Loucy (cell line): ENCODE measurements around the gene SYAP1.

Experiments used
- H2AFZ ChIP-seq: fragments of 200-600 bp; sonication (generic); 2 replicates; pipeline ENCODE4 v1.6.0; 2016; ENCODE audit warnings: antibody characterized with exemption, mild to moderate bottlenecking, low read length, moderate library complexity
- H3F3A ChIP-seq: fragments of 200-600 bp; 2 replicates; pipeline ENCODE4 v1.6.0; 2016; ENCODE audit warnings: antibody characterized with exemption, low read depth, mild to moderate bottlenecking
- H3K27me3 ChIP-seq: fragments of 200-600 bp; sonication (generic); 2 replicates; pipeline ENCODE4 v1.6.1; 2014; ENCODE audit warnings: low read length, mild to moderate bottlenecking; ENCODE audit not compliant: insufficient read depth, poor library complexity, severe bottlenecking
- H3K36me3 ChIP-seq: fragments of 200-600 bp; sonication (generic); 2 replicates; pipeline ENCODE4 v1.6.1; 2016; ENCODE audit warnings: low read length; ENCODE audit not compliant: insufficient read depth
- H3K4me1 ChIP-seq: fragments of 200-600 bp; sonication (generic); 2 replicates; pipeline ENCODE4 v1.5.1; 2014; ENCODE audit warnings: low read length, mild to moderate bottlenecking; ENCODE audit not compliant: insufficient read depth, poor library complexity, severe bottlenecking
- H3K4me2 ChIP-seq: fragments of 200-600 bp; sonication (generic); 2 replicates; pipeline ENCODE4 v1.6.0; 2014; ENCODE audit warnings: antibody characterized with exemption, low read length, low read depth, mild to moderate bottlenecking; ENCODE audit not compliant: poor library complexity, severe bottlenecking
- H3K4me3 ChIP-seq: fragments of 200-600 bp; sonication (generic); 2 replicates; pipeline ENCODE4 v1.5.1; 2014; ENCODE audit warnings: low read length, mild to moderate bottlenecking, mixed read lengths; ENCODE audit not compliant: poor library complexity, severe bottlenecking
- H3K79me2 ChIP-seq: fragments of 200-600 bp; sonication (generic); 2 replicates; pipeline ENCODE4 v1.6.1; 2014; ENCODE audit warnings: low read length; ENCODE audit not compliant: insufficient read depth
- H3K9ac ChIP-seq: fragments of 200-600 bp; sonication (generic); 2 replicates; pipeline ENCODE4 v1.6.0; 2014; ENCODE audit warnings: mild to moderate bottlenecking, low read depth, low read length, moderate library complexity; ENCODE audit not compliant: poor library complexity, severe bottlenecking
- H3K9me2 ChIP-seq: fragments of 200-600 bp; sonication (generic); replicated peaks from 2 replicates; pipeline ENCODE4 v1.6.1; 2016; ENCODE audit warnings: low read depth, low read length, mixed read lengths
- H3K9me3 ChIP-seq: fragments of 200-600 bp; sonication (generic); 2 replicates; pipeline ENCODE4 v1.6.1; 2014; ENCODE audit warnings: mild to moderate bottlenecking, antibody characterized with exemption, low read length, low read depth; ENCODE audit not compliant: insufficient read depth
- H4K20me1 ChIP-seq: fragments of 200-600 bp; sonication (generic); 2 replicates; pipeline ENCODE4 v1.6.0; 2014; ENCODE audit warnings: antibody characterized with exemption, low read length, mild to moderate bottlenecking; ENCODE audit not compliant: insufficient read depth, poor library complexity, severe bottlenecking
- EZH2phosphoT487 ChIP-seq: fragments of 200-600 bp; IDR thresholded peaks from 2 replicates; pipeline ENCODE4 v1.6.1; 2018; ENCODE audit warnings: antibody characterized with exemption, mild to moderate bottlenecking, moderate library complexity, borderline replicate concordance
- TF ChIP-seq, protein P1 (sequence below): fragments of 200-600 bp; sonication (generic); conservative IDR thresholded peaks from 2 replicates; pipeline ENCODE4 v1.5.1; 2014; ENCODE audit warnings: mild to moderate bottlenecking, antibody characterized with exemption, low read length

Gene SYAP1

DNA sequence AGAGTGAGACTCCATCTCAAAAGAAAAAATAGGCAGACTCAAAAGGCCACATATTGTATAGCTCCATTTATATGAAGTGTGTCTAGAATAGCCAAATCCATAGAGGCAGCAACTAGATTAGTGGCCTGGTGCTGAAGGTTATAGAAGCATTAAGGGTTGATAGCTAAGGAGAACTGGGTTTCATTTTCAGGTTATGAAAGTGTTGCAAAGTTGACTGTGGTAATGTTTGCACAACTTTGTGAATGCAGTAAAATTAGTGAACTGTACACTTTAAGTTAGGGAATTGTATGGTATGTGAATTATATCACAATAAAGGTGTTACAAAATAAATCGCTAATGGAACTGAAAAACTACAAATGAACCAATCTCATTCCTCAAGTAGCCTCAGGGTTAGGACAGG lies 95.2 kb downstream of the SYAP1 start:
- Histone ChIP-seq H3F3A (no peaks in the 10 kb centered on the region), H3K79me2 (peaks cover 2% of the 10 kb centered on the region; the same call in 1 of the 2 replicates), H3K4me3 (no peak overlapping the region), H3K36me3 (peaks cover 4% of the 10 kb centered on the region; the same call in 1 of the 2 replicates), H3K9me3 (no peaks in the 10 kb centered on the region), H2AFZ (no peak overlapping the region), H3K4me2 (no peak overlapping the region), H3K9ac (no peak overlapping the region), H4K20me1 (peaks cover 3% of the 10 kb centered on the region), H3K27me3 (no peaks in the 10 kb centered on the region), H3K9me2 (no peaks in the 10 kb centered on the region), H3K4me1 (no peaks in the 10 kb centered on the region)
- TF ChIP-seq, protein P1, sequence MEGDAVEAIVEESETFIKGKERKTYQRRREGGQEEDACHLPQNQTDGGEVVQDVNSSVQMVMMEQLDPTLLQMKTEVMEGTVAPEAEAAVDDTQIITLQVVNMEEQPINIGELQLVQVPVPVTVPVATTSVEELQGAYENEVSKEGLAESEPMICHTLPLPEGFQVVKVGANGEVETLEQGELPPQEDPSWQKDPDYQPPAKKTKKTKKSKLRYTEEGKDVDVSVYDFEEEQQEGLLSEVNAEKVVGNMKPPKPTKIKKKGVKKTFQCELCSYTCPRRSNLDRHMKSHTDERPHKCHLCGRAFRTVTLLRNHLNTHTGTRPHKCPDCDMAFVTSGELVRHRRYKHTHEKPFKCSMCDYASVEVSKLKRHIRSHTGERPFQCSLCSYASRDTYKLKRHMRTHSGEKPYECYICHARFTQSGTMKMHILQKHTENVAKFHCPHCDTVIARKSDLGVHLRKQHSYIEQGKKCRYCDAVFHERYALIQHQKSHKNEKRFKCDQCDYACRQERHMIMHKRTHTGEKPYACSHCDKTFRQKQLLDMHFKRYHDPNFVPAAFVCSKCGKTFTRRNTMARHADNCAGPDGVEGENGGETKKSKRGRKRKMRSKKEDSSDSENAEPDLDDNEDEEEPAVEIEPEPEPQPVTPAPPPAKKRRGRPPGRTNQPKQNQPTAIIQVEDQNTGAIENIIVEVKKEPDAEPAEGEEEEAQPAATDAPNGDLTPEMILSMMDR: no peak
- TF ChIP-seq EZH2phosphoT487: no peak
